Cardiac fibroblast (primary cell): ENCODE results near the gene ITGA6.

Experiments used
- DNase-seq, 2 donors: peaks; one replicate each; pipeline versions ENCODE4 v3.0.0 to v3.0.0-alpha.2; 2010; ENCODE audit warnings: low read depth in 2 of 2
- H3K4me3 ChIP-seq, 2 donors: replicated peaks in 1 of 2; 1 replicate in 1 of 2; 2 replicates in 1 of 2; pipeline ENCODE4 v1.5.1; 2011; ENCODE audit warnings: low read depth in 2 of 2, low read length in 2 of 2, mild to moderate bottlenecking in 2 of 2, moderate library complexity in 1 of 2
- CTCF ChIP-seq: IDR thresholded peaks from one replicate; pipeline ENCODE4 v1.5.1; 2011; ENCODE audit warnings: low read depth, mild to moderate bottlenecking, low read length, inconsistent platforms

Gene ITGA6

GRCh38 chr2:172431463-172431862 is 4.1 kb downstream of the ITGA6 start:
- TF ChIP-seq CTCF: no peak
- no peak for DNase-seq
- H3K4me3 ChIP-seq: no peak overlapping the region

DNA sequence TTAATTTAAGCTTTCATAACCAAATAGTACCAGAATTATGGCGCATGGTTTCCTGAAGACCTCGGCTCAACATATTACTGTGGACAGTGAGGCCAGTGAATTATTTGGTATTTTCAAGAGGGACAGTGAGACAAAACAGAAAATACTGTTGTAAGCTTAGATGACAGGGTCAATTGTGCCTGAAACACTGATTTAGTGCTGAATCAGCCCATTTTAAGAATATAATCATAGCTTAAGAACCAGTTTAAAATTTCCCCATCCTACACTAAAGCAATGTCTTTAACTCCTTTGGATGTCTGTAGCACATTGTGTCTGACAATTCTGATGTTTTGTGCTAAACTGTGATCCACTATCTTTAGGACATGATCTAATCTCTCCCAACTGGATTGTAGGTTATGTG is 4.6 kb downstream of the ITGA6 start:
- H3K4me3 ChIP-seq: no peak overlapping the region
- TF ChIP-seq CTCF: no peak

DNA sequence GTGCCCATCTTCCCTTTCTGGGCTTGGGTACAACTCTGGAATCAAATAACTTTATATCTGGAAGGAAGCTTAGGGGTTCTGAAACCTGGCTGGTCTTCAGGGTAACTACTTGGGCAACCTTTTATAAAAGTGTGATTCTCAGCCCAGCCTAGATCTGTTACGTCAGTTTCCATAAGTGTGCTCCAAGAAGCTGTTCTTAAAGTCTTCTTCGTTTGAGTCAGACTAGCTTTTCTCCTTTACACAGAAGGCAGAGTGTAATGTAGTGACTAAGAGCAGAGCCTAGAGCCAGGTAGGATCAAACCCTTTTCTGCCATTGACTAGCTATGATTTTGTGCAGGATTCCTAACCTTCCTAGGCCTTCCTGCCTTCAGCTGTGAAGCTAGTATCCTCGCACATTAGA is 5.8 kb downstream of the ITGA6 start:
- no peak overlapping the region for H3K4me3 ChIP-seq
- no peak for TF ChIP-seq CTCF
- no peak for DNase-seq

More for the DNA sequence above, 4.6 kb downstream of the ITGA6 start:
- DNase-seq: no peak

DNA sequence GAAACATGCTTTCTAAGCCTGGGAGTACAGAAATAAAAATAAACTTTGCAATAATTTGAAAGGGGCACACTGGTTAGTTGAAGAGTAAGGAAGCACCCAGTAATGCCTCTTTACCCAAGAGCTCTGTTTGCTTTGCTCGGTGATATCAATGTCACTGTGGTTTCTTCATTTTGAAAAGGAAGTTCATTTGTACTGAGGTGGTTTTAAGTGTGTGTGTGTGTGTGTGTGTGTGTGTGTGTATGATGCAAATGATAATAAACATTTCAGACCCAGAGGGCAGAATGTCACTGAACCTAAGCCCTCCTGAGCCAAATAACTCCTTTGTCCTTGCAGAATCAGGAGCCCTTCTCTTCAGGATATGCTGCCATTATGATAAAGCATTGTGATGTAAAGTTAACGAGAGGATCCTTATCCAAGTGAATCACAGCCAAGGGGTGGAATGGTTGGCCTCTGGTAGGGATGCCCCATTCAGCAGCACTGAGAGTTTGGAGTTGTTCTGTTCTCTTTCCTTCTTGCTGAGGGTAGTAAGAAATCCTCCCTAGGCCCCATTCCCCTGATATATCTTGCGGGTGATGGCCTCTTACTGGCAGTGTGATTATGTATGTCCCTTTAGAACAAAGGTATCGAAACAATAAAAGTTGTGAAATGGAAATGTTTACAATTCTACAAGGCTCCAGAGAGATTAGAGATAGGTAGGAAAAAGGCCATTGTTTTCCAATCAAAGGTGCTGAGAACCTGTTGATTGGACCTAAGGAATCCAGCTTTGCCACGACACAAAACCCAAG is 7.6 kb downstream of the ITGA6 start:
- H3K4me3 ChIP-seq: no peak overlapping the region
- no peak for DNase-seq

GRCh38 chr2:172435606-172435911 is 8.2 kb downstream of the ITGA6 start:
- no peak for TF ChIP-seq CTCF
- DNase-seq: no peak
- H3K4me3 ChIP-seq: no peak overlapping the region

More for the DNA sequence above, 7.6 kb downstream of the ITGA6 start:
- no peak for TF ChIP-seq CTCF

GRCh38 chr2:172436889-172437288 is 9.5 kb downstream of the ITGA6 start:
- TF ChIP-seq CTCF: no peak
- H3K4me3 ChIP-seq: no peak overlapping the region

More at GRCh38 chr2:172436889-172437288, 9.5 kb downstream of the ITGA6 start:
- no peak for DNase-seq
